Vagina (tissue), 2 donors: ENCODE results near the gene ERN1.

Experiments
- CTCF ChIP-seq, 3 experiments: fragments of 450-650 bp in 2 of 3; fragments of 200-600 bp in 1 of 3; sonication (generic) in 1 of 3; IDR thresholded peaks; one replicate each; pipeline ENCODE4 v1.5.1; 2017 to 2019; ENCODE audit warnings: antibody characterized with exemption in 3 of 3, mild to moderate bottlenecking in 2 of 3, moderate library complexity in 2 of 3
- POLR2A ChIP-seq, 2 donors: fragments of 450-650 bp; IDR thresholded peaks; one replicate each; pipeline ENCODE4 v1.6.1; 2017; ENCODE audit warnings: antibody characterized with exemption in 2 of 2, mild to moderate bottlenecking in 2 of 2, moderate library complexity in 2 of 2
- POLR2AphosphoS5 ChIP-seq, 2 donors: sonication (generic); formaldehyde crosslinking; IDR thresholded peaks; one replicate each; pipeline ENCODE4 v1.9.0; 2017; ENCODE audit warnings: antibody characterized with exemption in 2 of 2, mild to moderate bottlenecking in 2 of 2, low read depth in 1 of 2; ENCODE audit not compliant: insufficient read depth in 1 of 2

GRCh38 chr17:64139542-64139941 is 9.6 kb upstream of the ERN1 start:
- no peak for TF ChIP-seq POLR2A (IDR thresholded peaks at IDR 0.05)
- no peak for TF ChIP-seq CTCF (IDR thresholded peaks at IDR 0.05)
- no peak for TF ChIP-seq POLR2AphosphoS5 (IDR thresholded peaks at IDR 0.05; ENCODE audit: insufficient read depth in 1 of 2, low read depth in 1 of 2)
